ENCODE results near the gene C12orf75. TPM values are rescaled to one million over a fixed set of nuclear protein-coding genes. Genes with fewer than 3 reads are reported as not detected.

Gene C12orf75
- total and polyA plus RNA-seq, 2 donors (not counting 1 experiment from before 2014, with no cell fraction given), result 133 to 298 TPM

DNA sequence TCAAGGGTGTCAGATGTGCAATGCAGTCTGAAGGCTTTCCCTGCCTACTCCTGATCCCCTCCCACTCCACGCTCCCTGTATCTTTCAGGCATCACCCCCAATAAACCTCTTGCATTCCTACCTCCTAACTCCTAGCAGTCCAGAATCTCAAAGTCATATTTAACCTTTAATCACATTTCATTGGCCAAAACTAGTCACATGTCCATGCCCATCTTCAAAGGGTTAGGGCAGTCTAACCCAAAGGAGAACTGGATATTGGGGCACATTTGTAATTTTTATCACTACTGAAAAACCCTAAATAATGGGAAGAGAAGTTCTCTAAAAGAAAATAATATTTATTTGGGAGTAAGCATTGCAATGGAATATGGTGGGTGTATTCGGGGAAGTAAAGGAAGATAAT lies 5.4 kb upstream of the C12orf75 start:
- no peaks in the 10 kb centered on the region for H3K4me1 ChIP-seq (ENCODE audit: control insufficient read depth, extremely low read depth, insufficient read depth, low read length)

DNA sequence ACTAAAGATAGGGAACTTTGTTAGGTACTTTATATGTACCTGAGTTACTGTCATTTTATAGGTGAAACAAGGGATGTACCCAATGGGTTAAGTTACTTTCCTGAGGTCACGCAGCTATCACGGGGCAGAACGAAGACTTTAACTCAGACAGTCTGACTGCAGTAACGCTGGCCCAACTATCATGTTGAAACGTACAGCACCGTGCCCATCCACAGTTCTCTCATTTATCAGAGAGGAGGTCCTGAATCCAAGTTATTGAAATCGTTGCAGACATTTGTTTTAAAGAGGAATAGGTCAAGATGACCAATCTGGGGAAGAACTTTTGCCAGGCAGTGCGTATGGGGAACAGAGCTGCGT lies 587 bp upstream of the C12orf75 start:
- Histone ChIP-seq H3K4me1 (ENCODE audit: control insufficient read depth, extremely low read depth, insufficient read depth, low read length) (peaks cover 10% of the 10 kb centered on the region), H3K9me3 (ENCODE audit: control insufficient read depth, insufficient read depth, low read depth, low read length) (no peaks in the 10 kb centered on the region), H3K9ac (ENCODE audit: insufficient read depth, low read length) (no peak overlapping the region), H2AFZ (ENCODE audit: low read length) (peak overlapping the region; percentile 74), H3K36me3 (ENCODE audit: control insufficient read depth, insufficient read depth, low read length) (no peaks in the 10 kb centered on the region), H3K4me2 (ENCODE audit: extremely low read depth, insufficient read depth, low read length) (peak overlapping the region; percentile 94), H3K79me2 (ENCODE audit: control insufficient read depth, insufficient read depth, low read length) (peaks cover 40% of the 10 kb centered on the region), H3K27ac (ENCODE audit: insufficient read depth, low read length) (peak overlapping the region; percentile 26), H3K27me3 (ENCODE audit: control insufficient read depth, insufficient read depth, low read length) (no peaks in the 10 kb centered on the region), H4K20me1 (ENCODE audit: control insufficient read depth, extremely low read depth, insufficient read depth, low read length) (no peaks in the 10 kb centered on the region), H3K4me3 (replicated peaks in 1 of 4; ENCODE audit: control extremely low read depth in 1 of 4, insufficient read depth in 1 of 4, low read depth in 3 of 4, low read length in 4 of 4) (peak overlapping the region; percentile 51 to 82 (median 65))
- TF ChIP-seq EZH2 (IDR thresholded peaks at IDR 0.05; ENCODE audit: low read length, missing control alignments), result no peak
- TF ChIP-seq, protein P1, sequence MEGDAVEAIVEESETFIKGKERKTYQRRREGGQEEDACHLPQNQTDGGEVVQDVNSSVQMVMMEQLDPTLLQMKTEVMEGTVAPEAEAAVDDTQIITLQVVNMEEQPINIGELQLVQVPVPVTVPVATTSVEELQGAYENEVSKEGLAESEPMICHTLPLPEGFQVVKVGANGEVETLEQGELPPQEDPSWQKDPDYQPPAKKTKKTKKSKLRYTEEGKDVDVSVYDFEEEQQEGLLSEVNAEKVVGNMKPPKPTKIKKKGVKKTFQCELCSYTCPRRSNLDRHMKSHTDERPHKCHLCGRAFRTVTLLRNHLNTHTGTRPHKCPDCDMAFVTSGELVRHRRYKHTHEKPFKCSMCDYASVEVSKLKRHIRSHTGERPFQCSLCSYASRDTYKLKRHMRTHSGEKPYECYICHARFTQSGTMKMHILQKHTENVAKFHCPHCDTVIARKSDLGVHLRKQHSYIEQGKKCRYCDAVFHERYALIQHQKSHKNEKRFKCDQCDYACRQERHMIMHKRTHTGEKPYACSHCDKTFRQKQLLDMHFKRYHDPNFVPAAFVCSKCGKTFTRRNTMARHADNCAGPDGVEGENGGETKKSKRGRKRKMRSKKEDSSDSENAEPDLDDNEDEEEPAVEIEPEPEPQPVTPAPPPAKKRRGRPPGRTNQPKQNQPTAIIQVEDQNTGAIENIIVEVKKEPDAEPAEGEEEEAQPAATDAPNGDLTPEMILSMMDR (conservative IDR thresholded peaks at IDR 0.05 in 1 of 2, IDR thresholded peaks at IDR 0.05 in 1 of 2; ENCODE audit: low read depth in 1 of 2, low read length in 2 of 2), result no peak
- DNase-seq (ENCODE audit: low read depth in 2 of 2), result no peak

More for the DNA sequence above, 5.4 kb upstream of the C12orf75 start:
- no peak for DNase-seq (ENCODE audit: low read depth in 2 of 2)
- Histone ChIP-seq H3K36me3 (ENCODE audit: control insufficient read depth, insufficient read depth, low read length) (no peaks in the 10 kb centered on the region), H3K79me2 (ENCODE audit: control insufficient read depth, insufficient read depth, low read length) (no peaks in the 10 kb centered on the region), H2AFZ (ENCODE audit: low read length) (no peak overlapping the region), H4K20me1 (ENCODE audit: control insufficient read depth, extremely low read depth, insufficient read depth, low read length) (no peaks in the 10 kb centered on the region), H3K27ac (ENCODE audit: insufficient read depth, low read length) (no peak overlapping the region), H3K4me3 (replicated peaks in 1 of 4; ENCODE audit: control extremely low read depth in 1 of 4, insufficient read depth in 1 of 4, low read depth in 3 of 4, low read length in 4 of 4) (no peak overlapping the region), H3K4me2 (ENCODE audit: extremely low read depth, insufficient read depth, low read length) (no peak overlapping the region), H3K9ac (ENCODE audit: insufficient read depth, low read length) (no peak overlapping the region), H3K27me3 (ENCODE audit: control insufficient read depth, insufficient read depth, low read length) (no peaks in the 10 kb centered on the region), H3K9me3 (ENCODE audit: control insufficient read depth, insufficient read depth, low read depth, low read length) (no peaks in the 10 kb centered on the region)
- TF ChIP-seq, protein P1 (conservative IDR thresholded peaks at IDR 0.05 in 1 of 2, IDR thresholded peaks at IDR 0.05 in 1 of 2; ENCODE audit: low read depth in 1 of 2, low read length in 2 of 2), result no peak
- no peak for TF ChIP-seq EZH2 (IDR thresholded peaks at IDR 0.05; ENCODE audit: low read length, missing control alignments)

DNA sequence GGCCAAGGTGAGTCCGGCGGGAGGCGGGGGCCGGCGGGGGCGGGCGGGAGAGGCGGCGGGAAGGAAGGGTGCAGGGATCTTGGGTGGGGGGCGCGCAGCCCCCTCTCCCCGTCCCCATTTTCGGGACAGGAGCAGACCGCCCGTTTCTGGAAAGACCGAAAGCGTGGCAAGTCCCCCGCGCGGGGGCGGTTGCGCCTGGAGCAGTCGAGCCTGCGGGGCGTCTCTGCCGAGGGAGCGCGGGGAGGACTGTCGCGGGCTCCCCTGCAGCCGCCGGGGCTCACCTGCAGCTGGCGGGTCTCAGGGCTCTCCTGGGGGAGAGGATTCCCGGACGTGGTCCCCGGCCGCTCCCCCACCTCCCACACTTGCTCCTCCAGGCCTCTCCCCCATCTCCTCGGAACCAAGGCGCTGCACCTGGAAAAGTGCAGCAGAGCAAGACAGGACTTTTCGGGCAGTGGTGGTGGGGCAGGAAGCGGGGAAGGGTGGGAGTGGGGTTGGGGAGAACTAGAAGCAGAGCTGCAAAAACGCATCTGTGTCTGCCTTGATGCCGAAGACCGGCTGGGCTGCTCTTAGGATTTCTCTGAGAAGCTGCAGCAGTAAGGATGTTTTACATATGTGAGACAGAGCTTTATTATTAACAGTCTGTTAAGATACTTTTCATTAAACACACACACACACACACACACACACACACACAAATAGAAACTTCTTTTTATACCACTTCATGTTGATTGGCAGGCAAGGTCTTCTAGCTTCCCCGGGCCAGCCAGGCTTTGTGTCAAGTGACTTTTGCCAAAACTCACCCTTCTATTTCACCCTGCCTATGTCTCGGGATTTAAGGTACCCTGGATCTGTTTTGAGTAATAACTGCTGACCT lies 677 bp downstream of the C12orf75 start:
- no peaks in the 10 kb centered on the region for H3K9me3 ChIP-seq (ENCODE audit: control insufficient read depth, insufficient read depth, low read depth, low read length)
- no peaks in the 10 kb centered on the region for H3K36me3 ChIP-seq (ENCODE audit: control insufficient read depth, insufficient read depth, low read length)
- peak overlapping the region; percentile 60 for H3K9ac ChIP-seq (ENCODE audit: insufficient read depth, low read length)
- H3K4me3 ChIP-seq (replicated peaks in 1 of 4; ENCODE audit: control extremely low read depth in 1 of 4, insufficient read depth in 1 of 4, low read depth in 3 of 4, low read length in 4 of 4), result peak overlapping the region; percentile 69 to 82 (median 76)
- H3K4me1 ChIP-seq (ENCODE audit: control insufficient read depth, extremely low read depth, insufficient read depth, low read length), result peaks cover 13% of the 10 kb centered on the region
- no peak for TF ChIP-seq EZH2 (IDR thresholded peaks at IDR 0.05; ENCODE audit: low read length, missing control alignments)
- TF ChIP-seq, protein P1 (conservative IDR thresholded peaks at IDR 0.05 in 1 of 2, IDR thresholded peaks at IDR 0.05 in 1 of 2; ENCODE audit: low read depth in 1 of 2, low read length in 2 of 2), result no peak
- peak overlapping the region; percentile 52 for H3K27ac ChIP-seq (ENCODE audit: insufficient read depth, low read length)
- no peak overlapping the region for H2AFZ ChIP-seq (ENCODE audit: low read length)
- no peaks in the 10 kb centered on the region for H4K20me1 ChIP-seq (ENCODE audit: control insufficient read depth, extremely low read depth, insufficient read depth, low read length)
- H3K4me2 ChIP-seq (ENCODE audit: extremely low read depth, insufficient read depth, low read length), result peak overlapping the region; percentile 69
- peaks cover 52% of the 10 kb centered on the region for H3K79me2 ChIP-seq (ENCODE audit: control insufficient read depth, insufficient read depth, low read length)
- peak in 1 of 2 donors; percentile 23 for DNase-seq (ENCODE audit: low read depth in 2 of 2)
- H3K27me3 ChIP-seq (ENCODE audit: control insufficient read depth, insufficient read depth, low read length), result no peaks in the 10 kb centered on the region
